T-helper 2 cell treated with Interferon-gamma antibody and Interleukin-4, amounts not matched to agents 5 μg/mL and 100 μg/mL, for 36 hours (primary cell): ENCODE results near the gene KCNH4.
"Not testable (repeated sequence)": the region's sequence is repeated elsewhere in the genome, so short reads cannot be mapped to it uniquely, and the experiment has no call there.

Source experiments
- DNase-seq: peaks from one replicate; pipeline ENCODE4 v3.0.0; 2021; ENCODE audit warnings: low spot score
- H3K27ac Mint-ChIP-seq: one replicate; pipeline ENCODE4 v1.8.0; 2021; ENCODE audit warnings: mild to moderate bottlenecking, mixed read lengths
- H3K27me3 Mint-ChIP-seq: one replicate; pipeline ENCODE4 v1.8.0; 2021; ENCODE audit warnings: low read depth, mixed read lengths
- H3K36me3 Mint-ChIP-seq: one replicate; pipeline ENCODE4 v1.8.0; 2021; ENCODE audit warnings: low read depth, mixed read lengths
- H3K4me1 Mint-ChIP-seq: one replicate; pipeline ENCODE4 v1.8.0; 2021; ENCODE audit warnings: low read depth, mixed read lengths
- H3K4me3 Mint-ChIP-seq: one replicate; pipeline ENCODE4 v1.8.0; 2022; ENCODE audit warnings: mild to moderate bottlenecking, moderate library complexity, mixed read lengths
- H3K9me3 Mint-ChIP-seq: one replicate; pipeline ENCODE4 v1.8.0; 2021; ENCODE audit warnings: mixed read lengths

KCNH4 gene

GRCh38 chr17:42153919-42154742 is 26.8 kb downstream of the KCNH4 start:
- no peak for DNase-seq
- Mint-ChIP-seq H3K27ac (peak overlapping the region; percentile 73), H3K4me1 (peaks cover 19% of the 10 kb centered on the region), H3K4me3 (peak overlapping the region; percentile 85), H3K36me3 (peaks cover 8% of the 10 kb centered on the region), H3K9me3 (no peaks in the 10 kb centered on the region), H3K27me3 (no peaks in the 10 kb centered on the region)

- no peaks in the 10 kb centered on the region for H3K9me3 Mint-ChIP-seq
- peaks cover 7% of the 10 kb centered on the region for H3K36me3 Mint-ChIP-seq
- no peaks in the 10 kb centered on the region for H3K27me3 Mint-ChIP-seq
- no peak overlapping the region for H3K27ac Mint-ChIP-seq
- no peak for DNase-seq
- no peak overlapping the region for H3K4me3 Mint-ChIP-seq
- peaks cover 6% of the 10 kb centered on the region for H3K4me1 Mint-ChIP-seq
Observed at GRCh38 chr17:42146911-42147607, 33.9 kb downstream of the KCNH4 start.

- DNase-seq, H3K4me1 Mint-ChIP-seq, H3K4me3 Mint-ChIP-seq, H3K9me3 Mint-ChIP-seq, H3K27ac Mint-ChIP-seq, H3K27me3 Mint-ChIP-seq: not testable (repeated sequence)
- peaks cover 18% of the 10 kb centered on the region for H3K36me3 Mint-ChIP-seq
Observed at GRCh38 chr17:42143138-42143537, 37.8 kb downstream of the KCNH4 start.

- no peak overlapping the region for H3K27ac Mint-ChIP-seq
- no peak overlapping the region for H3K4me3 Mint-ChIP-seq
- H3K9me3 Mint-ChIP-seq, result no peaks in the 10 kb centered on the region
- DNase-seq, result no peak
- peaks cover 4% of the 10 kb centered on the region for H3K4me1 Mint-ChIP-seq
- H3K36me3 Mint-ChIP-seq, result peaks cover 18% of the 10 kb centered on the region
- H3K27me3 Mint-ChIP-seq, result no peaks in the 10 kb centered on the region
Observed at GRCh38 chr17:42142371-42142896, 38.5 kb downstream of the KCNH4 start.

DNA sequence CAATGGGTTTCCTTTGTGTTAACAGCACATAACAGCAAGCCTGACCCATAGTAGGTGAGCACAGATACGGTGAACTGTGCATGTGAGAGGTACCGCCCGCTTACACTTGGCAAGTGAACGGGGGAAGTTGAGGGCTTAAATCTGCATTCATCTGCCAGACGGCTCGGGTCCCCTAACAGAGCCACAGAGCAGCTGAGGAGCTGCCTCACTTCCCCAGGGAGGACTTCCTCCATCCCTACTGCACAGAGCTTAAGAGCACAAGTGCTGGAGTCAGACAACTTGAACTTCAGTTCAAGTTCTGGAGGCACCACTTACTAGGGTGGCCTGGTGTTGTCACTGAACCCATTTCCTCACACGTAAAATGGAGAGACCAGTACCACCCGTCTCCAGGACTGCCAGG is 39.6 kb downstream of the KCNH4 start:
- H3K4me1 Mint-ChIP-seq, result peaks cover 2% of the 10 kb centered on the region
- no peaks in the 10 kb centered on the region for H3K9me3 Mint-ChIP-seq
- no peak for DNase-seq
- no peak overlapping the region for H3K4me3 Mint-ChIP-seq
- peaks cover 17% of the 10 kb centered on the region for H3K36me3 Mint-ChIP-seq
- H3K27ac Mint-ChIP-seq, result no peak overlapping the region
- no peaks in the 10 kb centered on the region for H3K27me3 Mint-ChIP-seq

- not testable (repeated sequence) for H3K27ac Mint-ChIP-seq, H3K4me3 Mint-ChIP-seq, DNase-seq, H3K4me1 Mint-ChIP-seq, H3K9me3 Mint-ChIP-seq, H3K27me3 Mint-ChIP-seq
- H3K36me3 Mint-ChIP-seq, result peaks cover 18% of the 10 kb centered on the region
Observed at GRCh38 chr17:42140690-42141089, 40.3 kb downstream of the KCNH4 start.

DNA sequence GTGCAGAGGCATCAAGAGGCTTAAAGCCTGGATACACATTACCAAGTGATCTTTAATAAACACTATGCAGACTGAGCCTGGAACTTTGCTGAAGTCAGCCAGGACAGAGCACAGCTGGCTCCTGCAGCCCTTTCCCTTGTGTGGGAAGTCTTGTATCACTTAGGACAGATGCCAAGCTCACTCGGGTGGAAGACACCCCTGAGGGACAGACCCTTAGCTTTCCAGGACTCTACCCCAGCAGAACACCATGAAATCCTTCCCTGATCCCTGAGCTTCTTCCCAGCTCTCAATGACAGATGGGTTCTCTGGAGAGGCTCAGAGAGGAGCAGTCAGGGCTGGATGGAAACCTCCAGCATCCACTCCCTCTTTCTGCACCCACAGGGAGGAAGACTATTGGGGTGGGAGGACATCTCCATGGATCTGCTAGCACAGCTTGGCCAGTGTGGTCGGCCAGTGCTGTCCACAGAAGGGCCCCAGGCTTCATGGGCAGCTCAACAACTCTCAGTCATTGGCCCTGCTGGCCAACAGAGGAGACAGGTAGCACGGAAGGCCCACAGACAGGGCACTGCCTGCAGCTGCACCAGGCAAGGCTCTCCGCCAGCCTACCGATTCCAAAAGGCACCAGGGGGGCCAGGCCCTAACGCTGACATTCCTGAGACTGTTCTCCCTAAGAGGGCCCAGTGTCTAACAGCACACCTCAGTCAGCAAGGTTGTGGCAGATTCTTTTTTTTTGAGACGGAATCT is 42.0 kb downstream of the KCNH4 start:
- H3K9me3 Mint-ChIP-seq, result no peaks in the 10 kb centered on the region
- H3K27ac Mint-ChIP-seq, result no peak overlapping the region
- no peaks in the 10 kb centered on the region for H3K27me3 Mint-ChIP-seq
- peaks cover 9% of the 10 kb centered on the region for H3K4me1 Mint-ChIP-seq
- H3K4me3 Mint-ChIP-seq, result no peak overlapping the region
- H3K36me3 Mint-ChIP-seq, result peaks cover 16% of the 10 kb centered on the region
- DNase-seq, result no peak

DNA sequence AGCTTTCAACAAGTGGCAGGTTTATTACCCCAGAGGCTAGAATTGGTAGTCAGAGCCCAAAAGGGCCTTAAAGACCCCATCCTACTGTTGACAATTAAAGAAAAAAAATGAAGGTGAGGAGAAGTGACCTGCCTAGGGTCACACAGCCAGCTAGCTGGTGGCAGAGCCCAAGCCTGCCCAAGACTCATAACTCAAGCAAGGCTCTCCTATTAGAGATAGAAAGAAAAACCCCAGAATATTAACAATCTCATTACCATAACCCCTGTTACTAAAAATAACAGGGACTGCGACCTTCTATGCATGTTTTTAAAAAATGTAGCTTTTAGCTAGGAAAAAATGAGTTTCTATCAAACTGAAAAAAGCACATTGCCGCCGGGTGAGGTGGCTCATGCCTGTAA is 44.3 kb downstream of the KCNH4 start:
- Mint-ChIP-seq H3K4me1 (peaks cover 22% of the 10 kb centered on the region), H3K27me3 (no peaks in the 10 kb centered on the region), H3K9me3 (no peaks in the 10 kb centered on the region), H3K27ac (no peak overlapping the region), H3K4me3 (no peak overlapping the region), H3K36me3 (peaks cover 19% of the 10 kb centered on the region)
- no peak for DNase-seq

- no peak for DNase-seq
- H3K9me3 Mint-ChIP-seq, result no peaks in the 10 kb centered on the region
- peak overlapping the region; percentile 5 for H3K27ac Mint-ChIP-seq
- H3K27me3 Mint-ChIP-seq, result no peaks in the 10 kb centered on the region
- no peak overlapping the region for H3K4me3 Mint-ChIP-seq
- H3K4me1 Mint-ChIP-seq, result peaks cover 24% of the 10 kb centered on the region
- H3K36me3 Mint-ChIP-seq, result peaks cover 16% of the 10 kb centered on the region
Observed at GRCh38 chr17:42135664-42136653, 45.0 kb downstream of the KCNH4 start.

DNA sequence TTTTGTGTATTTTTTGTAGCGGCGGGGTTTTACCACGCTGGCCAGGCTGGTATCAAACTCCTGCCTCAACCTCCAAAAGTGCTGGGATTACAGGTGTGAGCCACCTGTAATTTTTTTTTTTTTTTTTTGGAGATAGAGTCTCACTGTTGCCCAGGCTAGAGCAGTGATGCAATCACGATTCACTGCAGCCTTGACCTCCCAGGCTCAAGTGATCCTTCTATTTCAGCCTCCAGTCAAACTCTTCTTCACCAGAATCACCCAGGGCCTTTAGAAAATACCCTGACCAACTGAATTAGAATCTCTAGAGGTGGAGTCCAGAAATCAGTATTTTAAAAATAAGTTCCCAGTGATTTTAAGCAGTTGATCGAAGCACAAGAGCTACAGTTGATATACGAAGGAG is 45.8 kb downstream of the KCNH4 start:
- no peak overlapping the region for H3K4me3 Mint-ChIP-seq
- peaks cover 21% of the 10 kb centered on the region for H3K36me3 Mint-ChIP-seq
- H3K9me3 Mint-ChIP-seq, result no peaks in the 10 kb centered on the region
- H3K4me1 Mint-ChIP-seq, result peaks cover 24% of the 10 kb centered on the region
- H3K27me3 Mint-ChIP-seq, result no peaks in the 10 kb centered on the region
- H3K27ac Mint-ChIP-seq, result no peak overlapping the region
- no peak for DNase-seq

- peak overlapping the region; percentile 65 for H3K27ac Mint-ChIP-seq
- no peak overlapping the region for H3K4me3 Mint-ChIP-seq
- no peak for DNase-seq
- no peaks in the 10 kb centered on the region for H3K27me3 Mint-ChIP-seq
- peaks cover 22% of the 10 kb centered on the region for H3K36me3 Mint-ChIP-seq
- H3K4me1 Mint-ChIP-seq, result peaks cover 24% of the 10 kb centered on the region
- H3K9me3 Mint-ChIP-seq, result no peaks in the 10 kb centered on the region
Observed at GRCh38 chr17:42133461-42134041, 47.4 kb downstream of the KCNH4 start.

DNA sequence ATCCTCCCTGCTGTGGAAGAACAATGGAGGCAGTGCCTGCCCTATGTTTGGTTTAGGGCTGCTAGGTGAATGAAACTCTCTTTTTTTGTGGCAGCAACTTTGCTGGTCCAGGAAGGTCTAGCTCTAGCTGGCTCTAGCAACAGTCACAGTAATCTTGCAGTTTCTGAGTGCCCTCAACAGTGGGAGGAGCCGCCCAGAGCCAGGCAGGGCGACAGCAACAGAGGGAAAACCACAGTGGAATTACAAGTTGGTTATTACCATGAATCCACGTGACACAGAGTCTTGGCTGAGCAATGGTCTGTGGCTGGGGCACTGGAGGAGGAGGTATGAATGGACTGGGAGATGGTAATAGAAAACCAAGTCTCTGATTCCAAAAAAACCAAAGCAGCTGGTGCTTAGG is 48.0 kb downstream of the KCNH4 start:
- peak overlapping the region; percentile 39 for H3K4me3 Mint-ChIP-seq
- H3K9me3 Mint-ChIP-seq, result no peaks in the 10 kb centered on the region
- peak; percentile 33 for DNase-seq
- H3K4me1 Mint-ChIP-seq, result peaks cover 24% of the 10 kb centered on the region
- peaks cover 27% of the 10 kb centered on the region for H3K36me3 Mint-ChIP-seq
- peak overlapping the region; percentile 65 for H3K27ac Mint-ChIP-seq
- H3K27me3 Mint-ChIP-seq, result no peaks in the 10 kb centered on the region

GRCh38 chr17:42131981-42132432 is 48.9 kb downstream of the KCNH4 start:
- H3K4me1 Mint-ChIP-seq, result peaks cover 24% of the 10 kb centered on the region
- H3K27ac Mint-ChIP-seq, result no peak overlapping the region
- H3K36me3 Mint-ChIP-seq, result peaks cover 31% of the 10 kb centered on the region
- no peaks in the 10 kb centered on the region for H3K27me3 Mint-ChIP-seq
- DNase-seq, result no peak
- no peak overlapping the region for H3K4me3 Mint-ChIP-seq
- no peaks in the 10 kb centered on the region for H3K9me3 Mint-ChIP-seq
